GM12878 (cell line): ENCODE data around the gene ZNF18.

Source experiments
- BHLHE40 ChIP-seq, 2 experiments: fragments of 450-650 bp in 1 of 2; IDR thresholded peaks; 2 replicates each; pipeline ENCODE4 v1.6.1; 2011 to 2017; ENCODE audit warnings: low read depth in 2 of 2, borderline replicate concordance in 1 of 2, improper control_type of control experiment in 1 of 2, low read length in 1 of 2, mild to moderate bottlenecking in 1 of 2
- EZH2 ChIP-seq: IDR thresholded peaks from 2 replicates; pipeline ENCODE4 v1.6.1; 2012; ENCODE audit warnings: low read depth, mild to moderate bottlenecking, control low read depth, inconsistent platforms, low read length, borderline replicate concordance; ENCODE audit not compliant: control insufficient read depth
- POLR2AphosphoS5 ChIP-seq: IDR thresholded peaks from 2 replicates; pipeline ENCODE4 v1.6.1; 2011; ENCODE audit warnings: mild to moderate bottlenecking, low read length, inconsistent platforms
- YY1 ChIP-seq: IDR thresholded peaks from 2 replicates; pipeline ENCODE4 v1.6.1; 2011; ENCODE audit warnings: low read depth, mild to moderate bottlenecking, low read length
- TF ChIP-seq, protein P1 (sequence below), 3 experiments: IDR thresholded peaks in 2 of 3; conservative IDR thresholded peaks in 1 of 3; 2 replicates each; pipeline ENCODE4 v1.5.1; 2011; ENCODE audit warnings: low read depth in 3 of 3, low read length in 3 of 3, mild to moderate bottlenecking in 3 of 3, control low read depth in 2 of 3, moderate library complexity in 2 of 3, inconsistent platforms in 1 of 3, mixed read lengths in 1 of 3; ENCODE audit not compliant: control insufficient read depth in 2 of 3, insufficient read depth in 1 of 3; ENCODE audit errors: extremely low read depth in 1 of 3
- TF ChIP-seq, protein P2 (sequence below): fragments of 450-650 bp; IDR thresholded peaks from 2 replicates; pipeline ENCODE4 v1.6.1; 2017; ENCODE audit warnings: mild to moderate bottlenecking
- TF ChIP-seq, protein P3 (sequence below): IDR thresholded peaks from 2 replicates; pipeline ENCODE4 v1.6.1; 2012; ENCODE audit warnings: low read depth, low read length, improper control_type of control experiment

DNA sequence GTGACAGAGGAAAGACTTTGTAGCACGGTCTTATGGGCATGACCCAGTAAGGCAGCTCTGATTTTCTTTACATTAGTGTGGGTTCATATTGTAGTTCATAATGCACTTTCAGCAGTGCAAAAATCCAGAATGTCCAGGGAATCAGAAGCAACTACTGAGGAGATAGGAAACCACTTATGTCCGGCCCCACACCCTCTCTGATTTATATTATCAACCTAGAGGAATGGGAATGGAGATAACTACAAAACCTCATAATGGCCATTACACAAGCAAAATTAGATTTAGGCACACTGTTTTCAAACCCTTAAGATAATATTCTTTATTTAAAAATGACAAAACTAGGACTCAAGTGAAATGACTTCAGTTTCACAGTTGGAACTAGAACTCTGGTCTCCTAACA, 31.3 kb upstream of the ZNF18 start:
- no peak for TF ChIP-seq BHLHE40 (IDR thresholded peaks at IDR 0.05; ENCODE audit: borderline replicate concordance in 1 of 2, low read depth in 2 of 2, low read length in 1 of 2)
- TF ChIP-seq, protein P1, sequence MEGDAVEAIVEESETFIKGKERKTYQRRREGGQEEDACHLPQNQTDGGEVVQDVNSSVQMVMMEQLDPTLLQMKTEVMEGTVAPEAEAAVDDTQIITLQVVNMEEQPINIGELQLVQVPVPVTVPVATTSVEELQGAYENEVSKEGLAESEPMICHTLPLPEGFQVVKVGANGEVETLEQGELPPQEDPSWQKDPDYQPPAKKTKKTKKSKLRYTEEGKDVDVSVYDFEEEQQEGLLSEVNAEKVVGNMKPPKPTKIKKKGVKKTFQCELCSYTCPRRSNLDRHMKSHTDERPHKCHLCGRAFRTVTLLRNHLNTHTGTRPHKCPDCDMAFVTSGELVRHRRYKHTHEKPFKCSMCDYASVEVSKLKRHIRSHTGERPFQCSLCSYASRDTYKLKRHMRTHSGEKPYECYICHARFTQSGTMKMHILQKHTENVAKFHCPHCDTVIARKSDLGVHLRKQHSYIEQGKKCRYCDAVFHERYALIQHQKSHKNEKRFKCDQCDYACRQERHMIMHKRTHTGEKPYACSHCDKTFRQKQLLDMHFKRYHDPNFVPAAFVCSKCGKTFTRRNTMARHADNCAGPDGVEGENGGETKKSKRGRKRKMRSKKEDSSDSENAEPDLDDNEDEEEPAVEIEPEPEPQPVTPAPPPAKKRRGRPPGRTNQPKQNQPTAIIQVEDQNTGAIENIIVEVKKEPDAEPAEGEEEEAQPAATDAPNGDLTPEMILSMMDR (IDR thresholded peaks at IDR 0.05 in 2 of 3, conservative IDR thresholded peaks at IDR 0.05 in 1 of 3; ENCODE audit: control insufficient read depth in 2 of 3, extremely low read depth in 1 of 3, insufficient read depth in 1 of 3, low read depth in 3 of 3, low read length in 3 of 3) = no peak
- TF ChIP-seq POLR2AphosphoS5 = no peak
- no peak for TF ChIP-seq YY1
- TF ChIP-seq, protein P2, sequence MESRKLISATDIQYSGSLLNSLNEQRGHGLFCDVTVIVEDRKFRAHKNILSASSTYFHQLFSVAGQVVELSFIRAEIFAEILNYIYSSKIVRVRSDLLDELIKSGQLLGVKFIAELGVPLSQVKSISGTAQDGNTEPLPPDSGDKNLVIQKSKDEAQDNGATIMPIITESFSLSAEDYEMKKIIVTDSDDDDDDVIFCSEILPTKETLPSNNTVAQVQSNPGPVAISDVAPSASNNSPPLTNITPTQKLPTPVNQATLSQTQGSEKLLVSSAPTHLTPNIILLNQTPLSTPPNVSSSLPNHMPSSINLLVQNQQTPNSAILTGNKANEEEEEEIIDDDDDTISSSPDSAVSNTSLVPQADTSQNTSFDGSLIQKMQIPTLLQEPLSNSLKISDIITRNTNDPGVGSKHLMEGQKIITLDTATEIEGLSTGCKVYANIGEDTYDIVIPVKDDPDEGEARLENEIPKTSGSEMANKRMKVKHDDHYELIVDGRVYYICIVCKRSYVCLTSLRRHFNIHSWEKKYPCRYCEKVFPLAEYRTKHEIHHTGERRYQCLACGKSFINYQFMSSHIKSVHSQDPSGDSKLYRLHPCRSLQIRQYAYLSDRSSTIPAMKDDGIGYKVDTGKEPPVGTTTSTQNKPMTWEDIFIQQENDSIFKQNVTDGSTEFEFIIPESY = no peak
- TF ChIP-seq, protein P3, sequence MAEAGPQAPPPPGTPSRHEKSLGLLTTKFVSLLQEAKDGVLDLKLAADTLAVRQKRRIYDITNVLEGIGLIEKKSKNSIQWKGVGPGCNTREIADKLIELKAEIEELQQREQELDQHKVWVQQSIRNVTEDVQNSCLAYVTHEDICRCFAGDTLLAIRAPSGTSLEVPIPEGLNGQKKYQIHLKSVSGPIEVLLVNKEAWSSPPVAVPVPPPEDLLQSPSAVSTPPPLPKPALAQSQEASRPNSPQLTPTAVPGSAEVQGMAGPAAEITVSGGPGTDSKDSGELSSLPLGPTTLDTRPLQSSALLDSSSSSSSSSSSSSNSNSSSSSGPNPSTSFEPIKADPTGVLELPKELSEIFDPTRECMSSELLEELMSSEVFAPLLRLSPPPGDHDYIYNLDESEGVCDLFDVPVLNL = no peak
- TF ChIP-seq EZH2 = no peak
